Neural progenitor cell (in vitro differentiated cells): ENCODE data around the gene TMEM63C. TPM values are rescaled to one million over a fixed set of nuclear protein-coding genes. Genes with fewer than 3 reads are reported as not detected.

Experiments
- DNase-seq: peaks from one replicate; pipeline ENCODE4 v3.0.0-alpha.2; 2016; ENCODE audit warnings: low spot score
- H2AFZ ChIP-seq: fragments of 200-600 bp; sonication (generic); replicated peaks from 2 replicates; pipeline ENCODE4 v1.6.1; 2016; ENCODE audit warnings: antibody characterized with exemption
- H3F3A ChIP-seq: fragments of 200-600 bp; sonication (generic); 2 replicates; pipeline ENCODE4 v1.6.1; 2016; ENCODE audit warnings: antibody characterized with exemption, low read depth
- H3K27ac ChIP-seq: fragments of 200-600 bp; sonication (generic); 2 replicates; pipeline ENCODE4 v1.5.1; 2016; ENCODE audit warnings: mild to moderate bottlenecking
- H3K27me3 ChIP-seq: fragments of 200-600 bp; sonication (generic); 2 replicates; pipeline ENCODE4 v1.6.1; 2016; ENCODE audit warnings: mild to moderate bottlenecking, moderate library complexity
- H3K36me3 ChIP-seq: fragments of 200-600 bp; sonication (generic); 2 replicates; pipeline ENCODE4 v1.5.1; 2016
- H3K4me1 ChIP-seq: fragments of 200-600 bp; sonication (generic); 2 replicates; pipeline ENCODE4 v1.6.1; 2016; ENCODE audit warnings: mixed run types
- H3K4me2 ChIP-seq: fragments of 200-600 bp; sonication (generic); 2 replicates; pipeline ENCODE4 v1.6.1; 2016
- H3K4me3 ChIP-seq: fragments of 200-600 bp; sonication (generic); 2 replicates; pipeline ENCODE4 v1.5.1; 2016
- H3K79me2 ChIP-seq: fragments of 200-600 bp; sonication (generic); 2 replicates; pipeline ENCODE4 v1.6.1; 2016; ENCODE audit warnings: low read depth
- H3K9ac ChIP-seq: fragments of 200-600 bp; sonication (generic); 2 replicates; pipeline ENCODE4 v1.6.1; 2016
- H3K9me3 ChIP-seq: fragments of 200-600 bp; sonication (generic); 2 replicates; pipeline ENCODE4 v1.5.1; 2016; ENCODE audit warnings: low read depth
- H4K20me1 ChIP-seq: fragments of 200-600 bp; sonication (generic); 2 replicates; pipeline ENCODE4 v1.6.1; 2016; ENCODE audit warnings: low read depth
- H3K27ac Mint-ChIP-seq: 3 replicates; pipeline ENCODE4 v1.8.0; 2021; ENCODE audit warnings: mixed read lengths
- H3K27me3 Mint-ChIP-seq: 2 replicates; pipeline ENCODE4 v1.8.0; 2022; ENCODE audit warnings: low read depth, mild to moderate bottlenecking, inconsistent platforms, moderate library complexity, mixed read lengths; ENCODE audit not compliant: insufficient read depth
- H3K36me3 Mint-ChIP-seq: 3 replicates; pipeline ENCODE4 v1.8.0; 2021; ENCODE audit warnings: mixed read lengths
- H3K4me1 Mint-ChIP-seq: 3 replicates; pipeline ENCODE4 v1.8.0; 2021; ENCODE audit warnings: mixed read lengths
- H3K4me3 Mint-ChIP-seq: 3 replicates; pipeline ENCODE4 v1.8.0; 2021; ENCODE audit warnings: mild to moderate bottlenecking, moderate library complexity, mixed read lengths
- H3K9me3 Mint-ChIP-seq: 3 replicates; pipeline ENCODE4 v1.8.0; 2020; ENCODE audit warnings: mixed read lengths
- EZH2 ChIP-seq: fragments of 200-600 bp; sonication (generic); IDR thresholded peaks from 2 replicates; pipeline ENCODE4 v1.6.1; 2017; ENCODE audit warnings: antibody characterized with exemption, mild to moderate bottlenecking, moderate library complexity
- EZH2phosphoT487 ChIP-seq: fragments of 200-600 bp; sonication (generic); IDR thresholded peaks from 2 replicates; pipeline ENCODE4 v1.6.1; 2017; ENCODE audit warnings: antibody characterized with exemption
- total RNA-seq: library from RNA; depleted of rRNA; stranded (reverse); fragments of >200 nt; gene quantifications from 2 replicates; pipeline ENCODE4 v1.2.3, GENCODE V29; 2015; ENCODE audit warnings: low replicate concordance
- TF ChIP-seq, protein P1 (sequence below): fragments of 200-600 bp; sonication (generic); IDR thresholded peaks from 2 replicates; pipeline ENCODE4 v1.5.1; 2017; ENCODE audit warnings: antibody characterized with exemption, mild to moderate bottlenecking

The TMEM63C gene
- total RNA-seq, 1 donor from 2014 or later: 1.5 TPM

DNA sequence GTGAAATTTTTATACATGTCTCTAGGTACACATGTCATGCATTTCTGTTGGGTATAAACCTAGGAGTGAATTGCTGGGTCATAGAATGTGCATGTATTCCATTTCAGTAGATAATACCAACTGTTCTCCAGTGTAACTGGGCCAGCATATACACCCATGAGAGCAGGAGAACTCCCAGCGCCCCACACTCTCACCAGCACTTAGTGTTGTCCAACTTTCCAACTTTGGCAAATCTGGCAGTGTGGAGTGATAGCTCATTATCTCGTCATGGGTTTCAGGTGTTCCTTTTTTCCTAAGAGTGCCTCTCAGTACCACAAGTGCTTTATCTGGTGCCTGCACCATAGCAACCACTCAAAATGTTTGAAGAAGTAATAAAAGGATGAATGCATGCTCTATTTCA is 49.3 kb downstream of the TMEM63C start:
- H3K9me3 Mint-ChIP-seq: peaks cover 5% of the 10 kb centered on the region
- H3K4me1 Mint-ChIP-seq: peaks cover 5% of the 10 kb centered on the region

GRCh38 chr14:77231721-77232120 is 50.1 kb downstream of the TMEM63C start:
- H3K36me3 Mint-ChIP-seq: no peaks in the 10 kb centered on the region
- Histone ChIP-seq H3F3A (no peaks in the 10 kb centered on the region), H3K79me2 (no peaks in the 10 kb centered on the region), H3K9me3 (no peaks in the 10 kb centered on the region), H3K4me1 (no peaks in the 10 kb centered on the region), H3K9ac (no peak overlapping the region), H3K27ac (no peak overlapping the region), H3K27me3 (no peaks in the 10 kb centered on the region), H4K20me1 (no peaks in the 10 kb centered on the region), H3K4me2 (no peak overlapping the region), H3K4me3 (no peak overlapping the region), H2AFZ (no peak overlapping the region), H3K36me3 (no peaks in the 10 kb centered on the region)
- H3K27ac Mint-ChIP-seq: no peak overlapping the region
- no peak for TF ChIP-seq EZH2
- TF ChIP-seq, protein P1, sequence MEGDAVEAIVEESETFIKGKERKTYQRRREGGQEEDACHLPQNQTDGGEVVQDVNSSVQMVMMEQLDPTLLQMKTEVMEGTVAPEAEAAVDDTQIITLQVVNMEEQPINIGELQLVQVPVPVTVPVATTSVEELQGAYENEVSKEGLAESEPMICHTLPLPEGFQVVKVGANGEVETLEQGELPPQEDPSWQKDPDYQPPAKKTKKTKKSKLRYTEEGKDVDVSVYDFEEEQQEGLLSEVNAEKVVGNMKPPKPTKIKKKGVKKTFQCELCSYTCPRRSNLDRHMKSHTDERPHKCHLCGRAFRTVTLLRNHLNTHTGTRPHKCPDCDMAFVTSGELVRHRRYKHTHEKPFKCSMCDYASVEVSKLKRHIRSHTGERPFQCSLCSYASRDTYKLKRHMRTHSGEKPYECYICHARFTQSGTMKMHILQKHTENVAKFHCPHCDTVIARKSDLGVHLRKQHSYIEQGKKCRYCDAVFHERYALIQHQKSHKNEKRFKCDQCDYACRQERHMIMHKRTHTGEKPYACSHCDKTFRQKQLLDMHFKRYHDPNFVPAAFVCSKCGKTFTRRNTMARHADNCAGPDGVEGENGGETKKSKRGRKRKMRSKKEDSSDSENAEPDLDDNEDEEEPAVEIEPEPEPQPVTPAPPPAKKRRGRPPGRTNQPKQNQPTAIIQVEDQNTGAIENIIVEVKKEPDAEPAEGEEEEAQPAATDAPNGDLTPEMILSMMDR: no peak
- no peak for TF ChIP-seq EZH2phosphoT487
- no peak overlapping the region for H3K4me3 Mint-ChIP-seq
- DNase-seq: no peak
- peaks cover 5% of the 10 kb centered on the region for H3K9me3 Mint-ChIP-seq
- H3K4me1 Mint-ChIP-seq: no peaks in the 10 kb centered on the region
- H3K27me3 Mint-ChIP-seq: peaks cover 4% of the 10 kb centered on the region

More for the DNA sequence above, 49.3 kb downstream of the TMEM63C start:
- Mint-ChIP-seq H3K27ac (no peak overlapping the region), H3K4me3 (no peak overlapping the region), H3K27me3 (peaks cover 4% of the 10 kb centered on the region), H3K36me3 (no peaks in the 10 kb centered on the region)
- Histone ChIP-seq H4K20me1 (no peaks in the 10 kb centered on the region), H3K27ac (no peak overlapping the region), H3K9ac (no peak overlapping the region), H3K4me2 (no peak overlapping the region), H3K27me3 (no peaks in the 10 kb centered on the region), H3K4me3 (no peak overlapping the region), H3K4me1 (no peaks in the 10 kb centered on the region), H2AFZ (no peak overlapping the region), H3F3A (no peaks in the 10 kb centered on the region), H3K9me3 (no peaks in the 10 kb centered on the region), H3K36me3 (no peaks in the 10 kb centered on the region), H3K79me2 (no peaks in the 10 kb centered on the region)
- TF ChIP-seq EZH2phosphoT487: no peak
- no peak for DNase-seq

GRCh38 chr14:77236814-77237213 is 55.2 kb downstream of the TMEM63C start:
- Histone ChIP-seq H3F3A (no peaks in the 10 kb centered on the region), H3K9ac (no peak overlapping the region), H3K4me3 (no peak overlapping the region), H3K4me1 (no peaks in the 10 kb centered on the region), H4K20me1 (no peaks in the 10 kb centered on the region), H3K79me2 (no peaks in the 10 kb centered on the region), H3K9me3 (no peaks in the 10 kb centered on the region), H3K27ac (no peak overlapping the region), H3K27me3 (no peaks in the 10 kb centered on the region), H3K36me3 (no peaks in the 10 kb centered on the region), H2AFZ (no peak overlapping the region), H3K4me2 (no peak overlapping the region)
- H3K36me3 Mint-ChIP-seq: no peaks in the 10 kb centered on the region
- no peaks in the 10 kb centered on the region for H3K4me1 Mint-ChIP-seq
- no peak overlapping the region for H3K4me3 Mint-ChIP-seq
- no peak for TF ChIP-seq EZH2
- TF ChIP-seq EZH2phosphoT487: no peak
- TF ChIP-seq, protein P1: no peak
- H3K9me3 Mint-ChIP-seq: no peaks in the 10 kb centered on the region
- peaks cover 4% of the 10 kb centered on the region for H3K27me3 Mint-ChIP-seq
- DNase-seq: no peak
- no peak overlapping the region for H3K27ac Mint-ChIP-seq

DNA sequence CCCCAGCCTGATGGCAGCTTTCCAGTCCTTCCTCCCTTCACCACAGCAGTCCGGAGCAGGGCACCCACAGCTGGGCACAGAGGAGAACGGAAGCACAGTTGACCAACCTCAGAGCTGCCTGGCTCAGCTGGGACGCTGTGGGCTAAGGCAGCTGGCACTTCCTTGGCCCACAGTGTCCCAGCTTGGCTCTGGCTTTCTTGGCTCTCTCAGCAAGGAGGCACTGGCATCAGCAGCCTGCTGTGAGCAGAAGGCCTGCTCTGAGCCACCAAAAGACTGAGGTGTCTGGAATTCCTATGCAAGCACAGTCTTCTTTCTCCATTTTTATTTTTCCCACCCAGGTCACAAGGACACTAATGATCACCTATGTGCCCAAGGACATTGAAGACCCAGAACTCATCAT is 56.8 kb downstream of the TMEM63C start:
- Histone ChIP-seq H3K4me1 (no peaks in the 10 kb centered on the region), H3K36me3 (no peaks in the 10 kb centered on the region), H4K20me1 (no peaks in the 10 kb centered on the region), H3K9ac (no peak overlapping the region), H3F3A (no peaks in the 10 kb centered on the region), H3K4me2 (no peak overlapping the region), H3K79me2 (no peaks in the 10 kb centered on the region), H3K4me3 (no peak overlapping the region), H3K9me3 (no peaks in the 10 kb centered on the region), H2AFZ (no peak overlapping the region), H3K27ac (no peak overlapping the region), H3K27me3 (no peaks in the 10 kb centered on the region)
- Mint-ChIP-seq H3K4me3 (no peak overlapping the region), H3K27ac (no peak overlapping the region), H3K27me3 (peaks cover 4% of the 10 kb centered on the region), H3K4me1 (no peaks in the 10 kb centered on the region), H3K36me3 (no peaks in the 10 kb centered on the region), H3K9me3 (no peaks in the 10 kb centered on the region)
- TF ChIP-seq, protein P1: no peak
- TF ChIP-seq EZH2: no peak
- DNase-seq: no peak
